CD4-positive, alpha-beta memory T cell (primary cell): Measurements from ENCODE around the gene SALL3. TPM values are rescaled to one million over a fixed set of nuclear protein-coding genes. Genes with fewer than 3 reads are reported as not detected.
"Not testable (repeated sequence)": the region's sequence is repeated elsewhere in the genome, so short reads cannot be mapped to it uniquely, and the experiment has no call there.

Experiments used
- CTCF ChIA-PET: fragments of 350-600 bp; sonication (Branson Sonifier 250); formaldehyde crosslinking; loops from one replicate; lab custom pipeline; 2021; ENCODE audit warnings: inconsistent platforms; ENCODE audit not compliant: partially characterized antibody; lab: Charles Lee
- POLR2A ChIA-PET: fragments of 350-600 bp; sonication (Branson Sonifier 250); formaldehyde crosslinking; loops from one replicate; lab custom pipeline; 2021; ENCODE audit not compliant: partially characterized antibody; lab: Charles Lee
- DNase-seq, 5 donors: peaks; one replicate each; pipeline versions ENCODE4 v3.0.0 to v3.0.0-alpha.2; 2020 to 2022; ENCODE audit warnings: mixed read lengths in 1 of 5
- H3K27ac ChIP-seq: one replicate; pipeline ENCODE4 v1.7.0; 2013; ENCODE audit warnings: low read depth, low read length
- H3K27me3 ChIP-seq: 2 replicates; pipeline ENCODE4 v1.7.0; 2013; ENCODE audit warnings: mild to moderate bottlenecking, low read length, moderate library complexity; ENCODE audit not compliant: insufficient read depth
- H3K36me3 ChIP-seq: 2 replicates; pipeline ENCODE4 v1.7.0; 2013; ENCODE audit warnings: mild to moderate bottlenecking, low read length, moderate library complexity; ENCODE audit not compliant: insufficient read depth
- H3K4me1 ChIP-seq: 2 replicates; pipeline ENCODE4 v1.7.0; 2013; ENCODE audit warnings: mild to moderate bottlenecking, low read length, moderate library complexity; ENCODE audit not compliant: insufficient read depth
- H3K4me3 ChIP-seq, 2 donors: one replicate each; pipeline ENCODE4 v1.7.0; 2013; ENCODE audit warnings: low read length in 2 of 2, mild to moderate bottlenecking in 1 of 2
- H3K9me3 ChIP-seq, 2 donors: one replicate each; pipeline ENCODE4 v1.7.0; 2013; ENCODE audit warnings: low read length in 2 of 2, control low read depth in 1 of 2; ENCODE audit not compliant: control insufficient read depth in 1 of 2
- H3K27ac Mint-ChIP-seq, 7 donors: one replicate each; pipeline ENCODE4 v1.8.0; 2020 to 2021; ENCODE audit warnings: mixed read lengths in 7 of 7, mild to moderate bottlenecking in 6 of 7, inconsistent platforms in 3 of 7, moderate library complexity in 3 of 7
- H3K27me3 Mint-ChIP-seq, 2 donors: one replicate each; pipeline ENCODE4 v1.8.0; 2020 to 2021; ENCODE audit warnings: mixed read lengths in 2 of 2
- H3K36me3 Mint-ChIP-seq, 2 donors: one replicate each; pipeline ENCODE4 v1.8.0; 2020 to 2021; ENCODE audit warnings: mixed read lengths in 2 of 2, inconsistent platforms in 1 of 2, mild to moderate bottlenecking in 1 of 2
- H3K4me1 Mint-ChIP-seq, 4 donors: one replicate each; pipeline ENCODE4 v1.8.0; 2020 to 2021; ENCODE audit warnings: mixed read lengths in 4 of 4, mild to moderate bottlenecking in 1 of 4
- H3K4me3 Mint-ChIP-seq, 8 donors: one replicate each; pipeline ENCODE4 v1.8.0; 2020 to 2021; ENCODE audit warnings: mixed read lengths in 8 of 8, mild to moderate bottlenecking in 7 of 8, moderate library complexity in 6 of 8, inconsistent platforms in 3 of 8
- H3K9me3 Mint-ChIP-seq, 8 donors: one replicate each; pipeline ENCODE4 v1.8.0; 2020 to 2021; ENCODE audit warnings: mixed read lengths in 8 of 8, mild to moderate bottlenecking in 5 of 8, inconsistent platforms in 3 of 8, moderate library complexity in 1 of 8
- intact Hi-C: fragments of 100-400 bp; cut with micrococcal nuclease; formaldehyde crosslinking; loops from one replicate; pipeline ENCODE4 v1.15.1; 2023
- polyA plus RNA-seq, 2 donors: library from polyadenylated mRNA; unstranded; fragments of 300-500 nt; fragmentation: Illumina TruSeq; gene quantifications; one replicate each; pipeline ENCODE4 v1.2.3, GENCODE V29; 2021
- total RNA-seq, 2 experiments: library from RNA; stranded (reverse); gene quantifications; one replicate each; pipeline ENCODE4 v1.2.3, GENCODE V29; 2021

The SALL3 gene
- total and polyA plus RNA-seq, 4 experiments from 2014 or later = not detected

DNA sequence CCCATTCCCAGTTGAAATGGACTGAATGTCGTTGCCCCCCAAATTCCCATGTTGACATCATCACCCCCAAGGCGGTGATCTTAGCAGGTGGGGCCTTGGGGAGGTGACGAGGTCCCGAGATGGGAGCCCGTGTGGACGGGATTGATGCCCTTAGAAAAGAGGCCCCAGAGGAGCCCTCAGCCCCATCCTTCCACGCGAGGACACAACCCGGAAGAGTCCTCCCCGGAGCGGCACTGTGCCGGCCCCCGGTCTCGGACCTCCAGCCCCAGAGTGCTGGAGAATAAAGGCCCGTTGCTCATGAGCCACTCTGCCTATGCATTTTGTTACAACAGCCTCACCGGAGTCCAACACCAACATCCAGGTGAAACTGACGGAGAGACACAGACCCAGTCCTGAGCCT, 30.4 kb upstream of the SALL3 start:
- CTCF ChIA-PET = no interaction called here
- Histone ChIP-seq H3K4me3 (no peak overlapping the region), H3K9me3 (no peaks in the 10 kb centered on the region), H3K36me3 (no peaks in the 10 kb centered on the region), H3K27ac (no peak overlapping the region), H3K27me3 (no peaks in the 10 kb centered on the region), H3K4me1 (no peaks in the 10 kb centered on the region)
- Mint-ChIP-seq H3K27me3 (peaks cover 8 to 9% of the 10 kb centered on the region in 2 donors), H3K27ac (no peak overlapping the region), H3K4me1 (no peaks in the 10 kb centered on the region), H3K9me3 (peaks cover 0 to 6% (median 3%) of the 10 kb centered on the region in 8 donors), H3K4me3 (no peak overlapping the region), H3K36me3 (no peaks in the 10 kb centered on the region)
- POLR2A ChIA-PET = no interaction called here
- intact Hi-C loops = no loop called here
- no peak for DNase-seq

DNA sequence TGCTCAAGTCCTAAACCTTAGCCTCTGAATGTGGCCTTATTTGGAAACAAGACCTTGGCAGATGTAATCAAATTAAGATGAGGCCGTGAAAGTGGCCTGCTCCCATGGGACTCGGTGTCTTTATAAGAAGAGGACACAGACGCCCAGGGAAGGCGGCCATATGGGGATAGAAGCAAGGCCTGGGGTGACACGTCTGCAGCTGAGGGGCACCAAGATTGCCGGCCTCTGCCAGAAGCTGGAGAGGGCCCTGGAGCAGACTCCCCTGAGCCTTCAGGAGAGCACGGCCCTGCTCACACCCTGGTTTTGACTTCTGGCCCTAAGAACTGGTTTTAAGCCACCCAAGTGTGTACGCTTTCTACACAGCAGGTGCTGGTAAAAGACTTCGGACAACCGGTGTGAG, 29.2 kb upstream of the SALL3 start:
- Mint-ChIP-seq H3K4me1 (no peaks in the 10 kb centered on the region), H3K9me3 (peaks cover 0 to 6% (median 3%) of the 10 kb centered on the region in 8 donors), H3K36me3 (no peaks in the 10 kb centered on the region), H3K4me3 (no peak overlapping the region), H3K27ac (no peak overlapping the region), H3K27me3 (peaks cover 4 to 8% of the 10 kb centered on the region in 2 donors)
- Histone ChIP-seq H3K4me3 (no peak overlapping the region), H3K4me1 (no peaks in the 10 kb centered on the region), H3K27me3 (no peaks in the 10 kb centered on the region), H3K36me3 (no peaks in the 10 kb centered on the region), H3K9me3 (no peaks in the 10 kb centered on the region), H3K27ac (no peak overlapping the region)
- intact Hi-C loops = no loop called here
- ChIA-PET CTCF (interaction anchor here (1.1 kb wide), 1 partner anchor 16 kb away, joined by 3 read pairs; no protein-coding TSS in a partner anchor), POLR2A (no interaction called here)
- no peak for DNase-seq

DNA sequence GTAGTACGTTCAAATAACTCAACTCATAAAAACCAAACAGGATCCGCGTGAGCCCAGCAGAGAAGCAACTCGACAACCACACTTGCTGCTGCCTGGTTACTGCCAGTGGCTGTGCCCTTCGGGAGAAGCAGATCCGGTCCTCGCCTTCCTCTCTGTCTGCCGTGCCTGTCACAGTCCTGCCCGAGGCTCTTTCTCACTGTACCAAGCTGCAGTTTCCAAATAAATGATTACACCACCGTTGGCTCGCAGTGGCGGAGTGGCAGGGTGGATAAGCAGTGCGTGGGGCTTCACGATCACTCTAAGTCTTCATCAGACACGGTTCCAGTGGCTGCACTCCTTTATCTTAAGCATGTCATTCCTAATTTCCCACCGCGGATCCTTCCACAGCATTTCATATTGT, 26.1 kb upstream of the SALL3 start:
- no peak overlapping the region for H3K27ac ChIP-seq
- Mint-ChIP-seq H3K4me3 (no peak overlapping the region), H3K4me1 (no peaks in the 10 kb centered on the region), H3K27me3 (peaks cover 0 to 5% of the 10 kb centered on the region in 2 donors), H3K27ac (no peak overlapping the region), H3K36me3 (no peaks in the 10 kb centered on the region), H3K9me3 (peaks cover 0 to 7% (median 4%) of the 10 kb centered on the region in 8 donors)
- H3K27me3 ChIP-seq = no peaks in the 10 kb centered on the region
- POLR2A ChIA-PET = no interaction called here
- CTCF ChIA-PET = no interaction called here
- no peaks in the 10 kb centered on the region for H3K4me1 ChIP-seq
- H3K36me3 ChIP-seq = no peaks in the 10 kb centered on the region
- intact Hi-C loops = no loop called here
- no peak for DNase-seq
- H3K9me3 ChIP-seq = no peaks in the 10 kb centered on the region
- H3K4me3 ChIP-seq = no peak overlapping the region

DNA sequence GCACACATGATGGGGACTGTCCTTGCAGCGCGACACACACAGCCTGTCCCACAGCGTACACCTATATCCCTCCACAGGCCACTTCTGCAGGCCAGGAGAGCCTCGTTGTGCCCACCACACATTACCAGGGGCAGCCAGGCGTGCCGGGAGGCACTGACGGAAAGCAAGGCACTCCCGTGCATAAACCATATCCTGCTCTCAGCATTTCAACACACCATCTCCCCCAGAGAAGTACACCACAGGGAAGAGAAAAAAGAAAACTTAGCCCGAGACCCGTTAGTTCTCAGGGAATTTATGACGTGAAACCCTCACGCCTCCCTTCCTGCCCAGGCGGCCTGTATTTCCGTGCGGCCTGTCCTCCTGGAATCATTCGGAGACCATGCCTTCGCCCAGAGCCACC, 24.6 kb upstream of the SALL3 start:
- CTCF ChIA-PET = no interaction called here
- Mint-ChIP-seq H3K27ac (no peak overlapping the region), H3K9me3 (peaks cover 0 to 7% (median 4%) of the 10 kb centered on the region in 8 donors), H3K27me3 (peaks cover 0 to 3% of the 10 kb centered on the region in 2 donors), H3K36me3 (no peaks in the 10 kb centered on the region), H3K4me1 (no peaks in the 10 kb centered on the region), H3K4me3 (no peak overlapping the region)
- Histone ChIP-seq H3K4me3 (no peak overlapping the region), H3K4me1 (no peaks in the 10 kb centered on the region), H3K27me3 (no peaks in the 10 kb centered on the region), H3K27ac (no peak overlapping the region), H3K9me3 (no peaks in the 10 kb centered on the region), H3K36me3 (no peaks in the 10 kb centered on the region)
- intact Hi-C loops = no loop called here
- POLR2A ChIA-PET = no interaction called here
- DNase-seq = no peak

- Mint-ChIP-seq H3K27ac (no peak overlapping the region), H3K36me3 (no peaks in the 10 kb centered on the region), H3K9me3 (peaks cover 0 to 4% (median 0%) of the 10 kb centered on the region in 8 donors), H3K4me3 (no peak overlapping the region), H3K4me1 (no peaks in the 10 kb centered on the region), H3K27me3 (peaks cover 0 to 3% of the 10 kb centered on the region in 2 donors)
- ChIA-PET POLR2A (no interaction called here), CTCF (no interaction called here)
- Histone ChIP-seq H3K27ac (no peak overlapping the region), H3K36me3 (no peaks in the 10 kb centered on the region), H3K4me3 (no peak overlapping the region), H3K4me1 (no peaks in the 10 kb centered on the region), H3K9me3 (no peaks in the 10 kb centered on the region), H3K27me3 (no peaks in the 10 kb centered on the region)
- DNase-seq = no peak
- intact Hi-C loops = no loop called here
Observed at GRCh38 chr18:78957140-78957539, 22.5 kb upstream of the SALL3 start.

GRCh38 chr18:78960709-78961108, 18.9 kb upstream of the SALL3 start:
- Histone ChIP-seq H3K4me1 (no peaks in the 10 kb centered on the region), H3K27me3 (no peaks in the 10 kb centered on the region), H3K4me3 (no peak overlapping the region), H3K9me3 (no peaks in the 10 kb centered on the region), H3K27ac (no peak overlapping the region), H3K36me3 (no peaks in the 10 kb centered on the region)
- Mint-ChIP-seq H3K27me3 (no peaks in the 10 kb centered on the region), H3K4me3 (no peak overlapping the region), H3K27ac (no peak overlapping the region), H3K36me3 (no peaks in the 10 kb centered on the region), H3K9me3 (peaks cover 0 to 14% (median 3%) of the 10 kb centered on the region in 8 donors), H3K4me1 (no peaks in the 10 kb centered on the region)
- intact Hi-C loops = no loop called here
- DNase-seq = no peak
- CTCF ChIA-PET = no interaction called here
- POLR2A ChIA-PET = no interaction called here

DNA sequence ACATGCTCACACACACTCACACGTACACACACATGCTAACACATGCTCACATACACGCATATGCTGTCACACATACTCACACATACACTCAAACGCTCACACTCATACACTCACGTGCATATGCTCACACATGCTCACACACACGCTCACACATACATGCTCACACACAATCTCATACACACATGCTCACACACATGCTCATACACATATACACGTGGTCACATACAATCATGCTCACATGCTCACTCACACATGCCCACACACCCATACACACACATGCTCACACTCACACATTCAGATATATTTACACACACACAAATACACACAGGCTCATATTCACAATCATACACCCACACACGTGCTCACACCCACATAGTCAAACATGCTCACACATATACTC, 17.5 kb upstream of the SALL3 start:
- Mint-ChIP-seq H3K27ac (no peak overlapping the region), H3K36me3 (no peaks in the 10 kb centered on the region), H3K4me1 (no peaks in the 10 kb centered on the region), H3K9me3 (peaks cover 0 to 14% (median 2%) of the 10 kb centered on the region in 8 donors), H3K4me3 (no peak overlapping the region), H3K27me3 (no peaks in the 10 kb centered on the region)
- no peak overlapping the region for H3K4me3 ChIP-seq
- H3K36me3 ChIP-seq = no peaks in the 10 kb centered on the region
- no peaks in the 10 kb centered on the region for H3K4me1 ChIP-seq
- intact Hi-C loops = no loop called here
- H3K27me3 ChIP-seq = no peaks in the 10 kb centered on the region
- no peak for DNase-seq
- H3K27ac ChIP-seq = no peak overlapping the region
- POLR2A ChIA-PET = no interaction called here
- CTCF ChIA-PET = no interaction called here
- H3K9me3 ChIP-seq = no peaks in the 10 kb centered on the region

GRCh38 chr18:78964727-78965126, 14.9 kb upstream of the SALL3 start:
- H3K36me3 Mint-ChIP-seq, H3K27ac ChIP-seq, H3K36me3 ChIP-seq, DNase-seq, H3K27ac Mint-ChIP-seq, H3K4me3 ChIP-seq, intact Hi-C loops, H3K4me3 Mint-ChIP-seq, H3K27me3 ChIP-seq, CTCF ChIA-PET, H3K4me1 Mint-ChIP-seq, H3K4me1 ChIP-seq, H3K9me3 ChIP-seq, POLR2A ChIA-PET: not testable (repeated sequence)
- Mint-ChIP-seq H3K9me3 (peaks cover 0 to 14% (median 2%) of the 10 kb centered on the region in 8 donors), H3K27me3 (peaks cover 9 to 10% of the 10 kb centered on the region in 2 donors)
